Skeletal muscle tissue (tissue), 4 donors: ENCODE results near the gene HESX1. TPM values are rescaled to one million over a fixed set of nuclear protein-coding genes. Genes with fewer than 3 reads are reported as not detected.

Experiments used
- H3K27ac ChIP-seq: one replicate; pipeline ENCODE4 v1.7.0; 2013; ENCODE audit warnings: mild to moderate bottlenecking, low read depth, low read length, inconsistent platforms
- H3K27me3 ChIP-seq, 3 donors: one replicate each; pipeline ENCODE4 v1.7.0; 2013; ENCODE audit warnings: low read length in 3 of 3; ENCODE audit not compliant: control insufficient read depth in 3 of 3, insufficient read depth in 3 of 3
- H3K36me3 ChIP-seq, 3 donors: one replicate each; pipeline ENCODE4 v1.7.0; 2013; ENCODE audit warnings: low read length in 3 of 3; ENCODE audit not compliant: control insufficient read depth in 3 of 3, insufficient read depth in 3 of 3
- H3K4me1 ChIP-seq, 3 donors: one replicate each; pipeline ENCODE4 v1.7.0; 2013; ENCODE audit warnings: low read length in 3 of 3, mild to moderate bottlenecking in 3 of 3; ENCODE audit not compliant: control insufficient read depth in 3 of 3, insufficient read depth in 3 of 3
- H3K4me3 ChIP-seq, 3 donors: one replicate each; pipeline ENCODE4 v1.7.0; 2013; ENCODE audit warnings: low read length in 3 of 3
- H3K9ac ChIP-seq, 3 donors: one replicate each; pipeline ENCODE4 v1.7.0; 2013; ENCODE audit warnings: low read length in 3 of 3, mild to moderate bottlenecking in 3 of 3, moderate library complexity in 2 of 3, low read depth in 1 of 3
- H3K9me3 ChIP-seq, 3 donors: one replicate each; pipeline ENCODE4 v1.7.0; 2013; ENCODE audit warnings: low read length in 3 of 3; ENCODE audit not compliant: control insufficient read depth in 3 of 3
- total RNA-seq: library from RNA; depleted of rRNA; stranded (reverse); fragments of >200 nt; gene quantifications from one replicate; pipeline ENCODE4 v1.2.3, GENCODE V29; 2014
- donor health status: Osteomylitis.

HESX1 gene
- total RNA-seq, 1 donor from 2014 or later, result not detected

GRCh38 chr3:57160076-57160764 is 39.6 kb downstream of the HESX1 start:
- H3K27ac ChIP-seq, result no peak overlapping the region
- H3K9me3 ChIP-seq, result no peaks in the 10 kb centered on the region
- peaks cover 14 to 21% (median 20%) of the 10 kb centered on the region in 3 donors for H3K4me1 ChIP-seq
- H3K9ac ChIP-seq, result no peak overlapping the region
- no peak overlapping the region for H3K4me3 ChIP-seq
- peaks cover 8 to 25% (median 14%) of the 10 kb centered on the region in 3 donors for H3K27me3 ChIP-seq
- no peaks in the 10 kb centered on the region for H3K36me3 ChIP-seq

- Histone ChIP-seq H3K9me3 (no peaks in the 10 kb centered on the region), H3K27ac (no peak overlapping the region), H3K4me3 (no peak overlapping the region), H3K27me3 (peaks cover 13 to 17% (median 14%) of the 10 kb centered on the region in 3 donors), H3K4me1 (peaks cover 4 to 16% (median 16%) of the 10 kb centered on the region in 3 donors), H3K36me3 (no peaks in the 10 kb centered on the region), H3K9ac (no peak overlapping the region)
Measured at GRCh38 chr3:57158813-57159738, 40.7 kb downstream of the HESX1 start.

GRCh38 chr3:57158325-57158724 is 41.5 kb downstream of the HESX1 start:
- no peaks in the 10 kb centered on the region for H3K36me3 ChIP-seq
- H3K27me3 ChIP-seq, result peaks cover 10 to 13% (median 12%) of the 10 kb centered on the region in 3 donors
- H3K4me1 ChIP-seq, result peaks cover 0 to 13% (median 13%) of the 10 kb centered on the region in 3 donors
- H3K4me3 ChIP-seq, result no peak overlapping the region
- no peak overlapping the region for H3K27ac ChIP-seq
- H3K9me3 ChIP-seq, result no peaks in the 10 kb centered on the region
- H3K9ac ChIP-seq, result no peak overlapping the region

GRCh38 chr3:57157545-57157944 is 42.2 kb downstream of the HESX1 start:
- Histone ChIP-seq H3K36me3 (no peaks in the 10 kb centered on the region), H3K27ac (no peak overlapping the region), H3K4me3 (no peak overlapping the region), H3K9ac (no peak overlapping the region), H3K9me3 (no peaks in the 10 kb centered on the region), H3K27me3 (peaks cover 2 to 9% (median 5%) of the 10 kb centered on the region in 3 donors), H3K4me1 (peaks cover 0 to 13% (median 9%) of the 10 kb centered on the region in 3 donors)

GRCh38 chr3:57155310-57155643 is 44.5 kb downstream of the HESX1 start:
- no peak overlapping the region for H3K27ac ChIP-seq
- peaks cover 0 to 17% (median 8%) of the 10 kb centered on the region in 3 donors for H3K4me1 ChIP-seq
- H3K36me3 ChIP-seq, result no peaks in the 10 kb centered on the region
- no peak overlapping the region for H3K9ac ChIP-seq
- no peak overlapping the region for H3K4me3 ChIP-seq
- peaks cover 0 to 9% (median 2%) of the 10 kb centered on the region in 3 donors for H3K27me3 ChIP-seq
- no peaks in the 10 kb centered on the region for H3K9me3 ChIP-seq

GRCh38 chr3:57154470-57155309 is 45.1 kb downstream of the HESX1 start:
- Histone ChIP-seq H3K4me1 (peaks cover 0 to 19% (median 10%) of the 10 kb centered on the region in 3 donors), H3K4me3 (no peak overlapping the region), H3K27me3 (peaks cover 0 to 9% (median 2%) of the 10 kb centered on the region in 3 donors), H3K27ac (no peak overlapping the region), H3K36me3 (no peaks in the 10 kb centered on the region), H3K9me3 (no peaks in the 10 kb centered on the region), H3K9ac (no peak overlapping the region)

- no peaks in the 10 kb centered on the region for H3K9me3 ChIP-seq
- H3K36me3 ChIP-seq, result no peaks in the 10 kb centered on the region
- no peak overlapping the region for H3K27ac ChIP-seq
- H3K4me3 ChIP-seq, result peak overlapping the region in 1 of 3 donors; percentile 4
- peaks cover 0 to 9% (median 2%) of the 10 kb centered on the region in 3 donors for H3K27me3 ChIP-seq
- no peak overlapping the region for H3K9ac ChIP-seq
- peaks cover 0 to 12% (median 7%) of the 10 kb centered on the region in 3 donors for H3K4me1 ChIP-seq
Measured at GRCh38 chr3:57152151-57153143, 47.3 kb downstream of the HESX1 start.

GRCh38 chr3:57151749-57152148 is 48.0 kb downstream of the HESX1 start:
- Histone ChIP-seq H3K9me3 (no peaks in the 10 kb centered on the region), H3K4me3 (no peak overlapping the region), H3K4me1 (peaks cover 0 to 12% (median 7%) of the 10 kb centered on the region in 3 donors), H3K27me3 (peaks cover 0 to 9% (median 2%) of the 10 kb centered on the region in 3 donors), H3K9ac (no peak overlapping the region), H3K36me3 (no peaks in the 10 kb centered on the region), H3K27ac (no peak overlapping the region)
